HepG2 (cell line): ENCODE data around the gene TCFL5. TPM values are rescaled to one million over a fixed set of nuclear protein-coding genes. Genes with fewer than 3 reads are reported as not detected.
A peak's percentile ranks its signal among the peaks of the same experiment; 100 is the strongest.

Experiments
- AKNA ChIP-seq: sonication (generic); formaldehyde crosslinking; IDR thresholded peaks from 2 replicates; pipeline ENCODE4 v1.4.0; 2020; ENCODE audit warnings: missing genetic modification reagents, borderline replicate concordance
- CAMTA2 ChIP-seq: sonication (generic); formaldehyde crosslinking; IDR thresholded peaks from 2 replicates; pipeline ENCODE4 v1.4.0; 2020; ENCODE audit warnings: mild to moderate bottlenecking, missing genetic modification reagents, borderline replicate concordance
- CBX5 ChIP-seq: sonication (generic); formaldehyde crosslinking; IDR thresholded peaks from 2 replicates; pipeline ENCODE4 v1.4.0; 2020; ENCODE audit warnings: missing genetic modification reagents, borderline replicate concordance
- CEBPZ ChIP-seq: IDR thresholded peaks from 2 replicates; pipeline ENCODE4 v1.6.1; 2012; ENCODE audit warnings: low read length, improper control_type of control experiment
- ELF4 ChIP-seq: sonication (generic); formaldehyde crosslinking; IDR thresholded peaks from 2 replicates; pipeline ENCODE4 v1.5.0; 2020; ENCODE audit warnings: missing genetic modification reagents, mild to moderate bottlenecking, moderate library complexity, borderline replicate concordance
- KLF6 ChIP-seq: IDR thresholded peaks from 2 replicates; pipeline ENCODE4 v1.8.0; 2016; ENCODE audit warnings: missing biosample characterization, missing genetic modification reagents
- NCOA5 ChIP-seq: sonication (generic); formaldehyde crosslinking; IDR thresholded peaks from 2 replicates; pipeline ENCODE4 v1.4.0; 2020; ENCODE audit warnings: missing genetic modification reagents
- PCBP1 ChIP-seq: fragments of 200-400 bp; formaldehyde crosslinking; IDR thresholded peaks from 2 replicates; pipeline ENCODE4 v1.6.1; 2017; ENCODE audit warnings: mild to moderate bottlenecking, low read depth, low read length, borderline replicate concordance
- PRMT3 ChIP-seq: sonication (generic); formaldehyde crosslinking; IDR thresholded peaks from 2 replicates; pipeline ENCODE4 v1.8.1; 2022; ENCODE audit warnings: low read depth, mild to moderate bottlenecking, moderate library complexity, missing genetic modification reagents, borderline replicate concordance
- ZGPAT ChIP-seq: IDR thresholded peaks from 2 replicates; pipeline ENCODE4 v1.6.1; 2016; ENCODE audit warnings: mild to moderate bottlenecking
- ZNF619 ChIP-seq: sonication (generic); formaldehyde crosslinking; IDR thresholded peaks from 2 replicates; pipeline ENCODE4 v1.4.0; 2020; ENCODE audit warnings: mild to moderate bottlenecking, missing genetic modification reagents
- ZNF75D ChIP-seq: sonication (generic); formaldehyde crosslinking; IDR thresholded peaks from 2 replicates; pipeline ENCODE4 v1.8.1; 2023; ENCODE audit warnings: missing genetic modification reagents, mild to moderate bottlenecking, borderline replicate concordance
- ZNF784 ChIP-seq: sonication (generic); formaldehyde crosslinking; IDR thresholded peaks from 2 replicates; pipeline ENCODE4 v1.5.1; 2020; ENCODE audit warnings: missing genetic modification reagents, mild to moderate bottlenecking, borderline replicate concordance
- polyA plus RNA-seq, 8 experiments: library from polyadenylated mRNA; depleted of rRNA in 3 of 8; stranded (reverse) in 7 of 8; unstranded in 1 of 8; fragments of >200 nt; fragmentation: Illumina TruSeq in 4 of 8; extraction: Trizol in 4 of 8; gene quantifications; 2 replicates each; pipeline versions ENCODE4 v1.2.1 to v1.2.3, GENCODE V29; 2011 to 2016; ENCODE audit warnings: low read depth in 4 of 8, missing spikeins in 1 of 8, mixed read lengths in 1 of 8; ENCODE audit not compliant: insufficient read depth in 1 of 8
- total RNA-seq, 5 experiments: library from RNA; depleted of rRNA; stranded (reverse); fragments of >200 nt; fragmentation: Illumina TruSeq; extraction: Trizol; gene quantifications; 2 replicates each; pipeline ENCODE4 v1.2.3, GENCODE V29; 2016; ENCODE audit warnings: low read depth in 1 of 5

TCFL5 gene
- total and polyA plus RNA-seq, 2 of the 13 experiments (the other 11 are each of a cell fraction or from before 2014, with no cell fraction given) = 14.8 to 20.0 TPM

- TF ChIP-seq AKNA (no peak), ZNF784 (CRISPR knock-in tag) (no peak), KLF6 (CRISPR knock-in tag) (no peak), ZNF75D (no peak), NCOA5 (CRISPR knock-in tag) (no peak), ELF4 (CRISPR knock-in tag) (no peak), ZNF619 (CRISPR knock-in tag) (0 out of 2 replicates have a peak, but pooled peaks have one; percentile 48), CAMTA2 (CRISPR knock-in tag) (no peak; the same call in 1 of the 2 replicates), PRMT3 (CRISPR knock-in tag) (no peak), ZGPAT (CRISPR knock-in tag) (no peak), PCBP1 (0 out of 2 replicates have a peak, but pooled peaks have one; percentile 69), CEBPZ (no peak), CBX5 (CRISPR knock-in tag) (no peak)
These were observed 64.7 kb downstream of the TCFL5 start (continued) for GRCh38 chr20:62796699-62797491.
